SIG-M5 treated with dmso at 0.1 percent for 504 hours (cell line): ENCODE measurements around the gene CLMN.

ENCODE experiments used
- DNase-seq: peaks from one replicate; lab custom pipeline; 2025; ENCODE audit not compliant: unreplicated experiment; lab: John Stamatoyannopoulos, UW

CLMN gene

DNA sequence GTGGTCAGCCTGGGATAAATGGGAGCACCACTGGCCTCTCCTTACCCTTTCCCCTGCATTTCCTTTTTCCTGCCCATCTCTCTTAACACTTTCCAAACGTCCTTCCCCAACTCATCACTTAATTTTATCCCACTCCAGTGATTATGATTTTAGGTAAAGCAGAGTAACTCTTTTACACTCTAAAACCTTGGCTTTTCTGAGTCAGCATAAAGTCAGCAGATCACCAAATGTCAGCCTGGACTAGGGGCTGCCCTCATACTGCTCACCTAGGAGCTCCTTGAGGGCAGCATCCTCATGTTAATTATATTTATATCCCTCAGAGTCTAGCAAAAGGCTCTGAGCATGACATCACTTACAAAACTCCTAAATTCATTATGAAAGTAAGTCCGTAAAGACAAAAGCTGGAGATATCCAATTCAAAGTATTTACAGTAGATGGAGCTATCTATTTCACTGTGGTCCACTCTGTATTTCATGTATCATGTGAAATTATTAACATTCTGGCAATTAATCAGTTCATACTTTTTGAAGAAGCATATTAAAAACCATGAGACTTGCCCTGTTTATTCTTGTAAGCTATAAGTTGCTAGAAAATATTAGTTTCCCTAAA lies 145.4 kb downstream of the CLMN start:
- no peak for DNase-seq

DNA sequence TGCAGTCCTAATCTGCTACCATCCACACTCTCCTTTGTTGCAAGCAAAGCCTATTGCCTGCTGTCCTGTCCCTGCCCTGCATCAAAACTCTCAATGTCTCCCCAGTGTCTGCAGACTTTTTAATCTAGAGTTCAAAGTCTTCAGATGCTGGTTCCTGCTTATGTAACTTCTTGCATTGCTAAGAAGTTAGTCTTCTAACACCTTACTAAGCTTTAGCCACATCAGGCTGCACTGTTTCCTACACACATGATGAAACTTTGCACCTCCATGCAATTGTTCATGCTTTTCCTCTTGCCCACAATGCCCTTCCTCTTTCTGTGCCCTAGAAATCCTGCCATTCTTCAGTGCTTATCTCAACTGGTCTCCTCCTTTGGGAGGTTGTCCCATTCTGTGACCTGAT lies 146.2 kb downstream of the CLMN start:
- no peak for DNase-seq

DNA sequence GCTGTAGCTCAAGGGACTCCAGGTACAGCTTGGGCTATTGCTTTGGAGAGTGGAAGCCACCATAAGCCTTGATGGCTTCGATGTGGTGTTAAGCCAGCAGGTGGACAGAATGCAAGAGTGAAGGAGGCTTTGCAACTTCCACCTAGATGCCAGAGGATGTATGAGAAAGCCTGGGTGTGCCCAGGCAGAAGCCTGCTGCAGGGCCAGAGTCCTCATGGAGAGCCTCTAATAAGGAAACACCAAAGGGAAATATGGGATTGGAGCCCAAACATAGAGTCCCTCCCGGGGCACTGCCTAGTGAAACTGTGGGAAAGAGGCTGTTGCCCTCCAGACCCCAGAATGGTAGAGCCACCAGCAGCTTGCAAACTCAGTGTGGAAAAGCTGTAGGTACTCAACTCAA lies 152.5 kb downstream of the CLMN start:
- DNase-seq: no peak

DNA sequence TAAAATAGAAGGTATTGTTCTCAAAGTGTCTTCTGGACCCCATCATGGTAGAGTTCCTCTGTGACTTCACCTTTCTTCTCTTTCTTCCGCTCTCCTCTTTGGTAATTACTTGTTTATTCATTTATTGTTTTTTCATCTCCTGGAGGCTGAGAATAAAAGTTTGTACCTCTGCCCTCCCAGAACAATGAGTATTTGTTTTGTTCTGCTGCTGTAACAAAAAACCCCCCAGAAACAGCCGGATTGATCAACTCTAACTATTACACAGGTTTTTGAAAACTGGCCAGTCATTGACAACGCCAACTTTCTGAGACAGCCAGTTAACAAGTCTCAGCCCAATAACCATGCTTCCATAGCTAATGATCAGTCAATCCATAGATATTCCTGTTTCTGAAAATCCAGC lies 154.2 kb downstream of the CLMN start:
- no peak for DNase-seq

DNA sequence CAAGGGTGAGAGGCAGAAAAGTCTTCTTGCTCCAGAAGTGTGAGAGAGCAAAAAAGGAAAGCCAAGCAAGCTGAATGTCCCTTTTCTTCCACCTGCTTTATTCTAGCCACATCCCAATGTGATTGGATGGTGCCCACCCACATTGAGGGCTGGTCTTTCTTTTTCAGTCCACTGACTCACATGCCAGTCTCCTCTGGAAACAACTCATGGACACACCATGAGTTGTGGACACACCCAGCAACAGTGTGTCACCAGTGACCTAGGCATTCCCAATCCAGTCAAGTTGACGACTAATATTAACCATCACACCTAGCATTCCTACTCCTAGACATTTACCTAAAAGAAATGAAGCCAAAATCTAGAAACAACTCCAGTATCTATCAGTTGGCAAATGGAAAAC lies 155.2 kb downstream of the CLMN start:
- no peak for DNase-seq

DNA sequence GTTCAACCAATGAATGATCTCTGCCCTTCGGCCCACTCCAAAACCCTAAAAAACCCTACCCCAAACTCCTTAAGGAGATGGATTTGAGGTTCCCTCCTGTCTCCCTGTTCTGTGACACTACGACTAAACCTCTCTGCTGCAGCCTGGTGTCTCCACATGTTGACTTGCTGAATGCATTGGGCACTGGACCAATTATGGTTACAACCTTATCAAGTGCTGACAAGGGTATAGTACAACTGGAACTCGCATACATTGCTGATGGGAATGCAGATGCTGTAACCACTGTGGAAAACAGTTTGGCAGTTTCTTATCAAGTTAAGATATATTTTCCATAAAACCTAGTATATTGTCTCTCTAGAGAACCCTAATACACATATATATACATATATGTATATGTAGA lies 156.0 kb downstream of the CLMN start:
- no peak for DNase-seq

DNA sequence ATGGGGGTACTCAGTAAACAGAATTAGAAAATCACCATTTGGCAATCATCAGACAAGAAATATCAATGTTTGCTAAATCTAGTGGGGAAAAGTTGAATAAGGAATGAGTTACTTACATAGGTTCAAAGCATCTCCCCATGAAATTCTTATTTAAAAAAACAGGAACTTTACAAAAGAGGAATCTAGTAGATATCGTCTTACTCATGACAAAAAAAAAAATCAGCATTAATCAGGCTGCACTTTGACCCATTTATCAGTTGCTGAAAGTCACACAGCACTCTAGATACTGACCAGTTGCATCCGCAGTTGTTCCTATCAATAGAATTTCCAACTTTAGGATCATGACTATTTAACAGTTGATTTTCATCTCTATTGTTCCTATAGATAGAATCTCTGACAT lies 156.6 kb downstream of the CLMN start:
- DNase-seq: no peak

DNA sequence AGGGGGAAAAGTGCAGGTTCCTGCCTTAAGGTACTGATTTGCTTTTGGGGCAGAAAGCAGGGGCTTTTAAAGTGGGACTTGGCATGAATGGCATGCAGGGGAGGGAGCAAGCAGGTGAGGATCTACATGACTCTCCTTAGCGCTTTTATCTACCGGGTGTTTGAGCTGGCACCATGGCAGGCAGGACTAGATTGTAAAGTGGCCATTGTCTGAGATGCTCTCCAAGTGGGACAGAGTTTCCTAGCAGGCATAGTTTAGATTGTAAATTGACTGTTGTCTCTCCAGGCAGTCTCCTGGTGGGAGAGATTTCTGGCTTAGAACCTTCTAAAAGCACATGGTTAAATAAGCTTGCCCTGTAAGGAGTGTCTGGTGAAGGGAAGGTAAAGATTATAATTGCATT lies 157.1 kb downstream of the CLMN start:
- no peak for DNase-seq

DNA sequence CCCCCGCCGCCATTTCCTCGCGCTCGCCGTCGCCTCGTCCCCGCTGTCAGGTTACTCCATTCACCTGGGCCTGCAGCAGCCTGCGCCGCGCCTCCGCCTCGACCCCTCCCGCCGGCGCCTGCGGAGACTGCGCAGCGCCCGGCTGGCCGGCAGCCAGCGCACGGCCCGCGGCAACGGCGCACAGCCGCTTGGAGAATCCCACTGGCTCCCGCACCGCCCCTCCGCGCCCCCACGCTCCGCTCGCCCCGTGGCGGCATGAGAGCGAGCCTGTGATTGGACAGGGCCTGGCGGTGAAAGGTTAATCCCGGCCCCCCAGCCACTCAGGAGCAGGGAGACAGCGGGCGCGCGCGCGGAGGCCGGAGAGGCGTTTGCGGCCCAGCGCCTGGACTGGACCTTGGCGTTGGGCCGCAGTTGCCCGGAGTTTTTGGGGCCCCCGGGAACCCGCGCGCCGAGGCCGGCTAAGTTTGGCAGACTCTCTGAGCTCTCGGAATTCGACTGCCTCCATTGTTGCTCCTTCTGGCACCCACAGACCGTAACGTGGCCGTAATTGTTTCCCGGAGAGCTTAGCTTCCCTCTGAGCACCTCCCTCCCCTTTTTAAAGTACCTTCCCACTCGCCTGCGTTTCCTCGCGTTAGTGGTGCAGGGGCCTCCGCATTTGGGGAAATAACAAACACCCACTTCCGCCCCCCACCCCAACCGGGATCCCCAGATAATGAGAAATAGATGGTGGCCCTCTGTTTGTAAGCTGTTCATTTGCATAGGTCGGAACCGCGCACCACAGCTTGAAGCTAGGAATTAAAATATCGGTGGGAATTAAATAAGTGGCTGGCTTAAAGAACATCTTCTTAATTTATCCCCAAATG lies 162.2 kb downstream of the CLMN start, which contains the start of gene DICER1:
Gene DICER1, minus strand, starts transcription at position 203 of the 863 bp plus-strand sequence. CDS start 24,071 bp downstream, outside the sequence.
- DNase-seq: peak; percentile 80

DNA sequence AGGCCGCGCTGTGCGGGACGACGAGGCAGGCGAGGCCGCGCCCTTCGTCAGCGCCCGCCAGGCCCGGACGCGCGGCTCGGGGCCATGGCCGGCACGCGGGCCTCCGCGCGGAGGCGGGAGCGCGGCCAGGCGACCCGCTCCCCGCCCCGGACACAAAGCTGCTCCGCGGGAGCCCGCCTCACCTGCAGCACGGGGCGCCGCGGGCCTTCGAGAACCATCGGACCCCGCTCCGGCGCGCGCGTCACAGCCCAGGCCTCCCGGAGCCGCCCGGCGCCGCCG lies 162.7 kb downstream of the CLMN start:
- no peak for DNase-seq

DNA sequence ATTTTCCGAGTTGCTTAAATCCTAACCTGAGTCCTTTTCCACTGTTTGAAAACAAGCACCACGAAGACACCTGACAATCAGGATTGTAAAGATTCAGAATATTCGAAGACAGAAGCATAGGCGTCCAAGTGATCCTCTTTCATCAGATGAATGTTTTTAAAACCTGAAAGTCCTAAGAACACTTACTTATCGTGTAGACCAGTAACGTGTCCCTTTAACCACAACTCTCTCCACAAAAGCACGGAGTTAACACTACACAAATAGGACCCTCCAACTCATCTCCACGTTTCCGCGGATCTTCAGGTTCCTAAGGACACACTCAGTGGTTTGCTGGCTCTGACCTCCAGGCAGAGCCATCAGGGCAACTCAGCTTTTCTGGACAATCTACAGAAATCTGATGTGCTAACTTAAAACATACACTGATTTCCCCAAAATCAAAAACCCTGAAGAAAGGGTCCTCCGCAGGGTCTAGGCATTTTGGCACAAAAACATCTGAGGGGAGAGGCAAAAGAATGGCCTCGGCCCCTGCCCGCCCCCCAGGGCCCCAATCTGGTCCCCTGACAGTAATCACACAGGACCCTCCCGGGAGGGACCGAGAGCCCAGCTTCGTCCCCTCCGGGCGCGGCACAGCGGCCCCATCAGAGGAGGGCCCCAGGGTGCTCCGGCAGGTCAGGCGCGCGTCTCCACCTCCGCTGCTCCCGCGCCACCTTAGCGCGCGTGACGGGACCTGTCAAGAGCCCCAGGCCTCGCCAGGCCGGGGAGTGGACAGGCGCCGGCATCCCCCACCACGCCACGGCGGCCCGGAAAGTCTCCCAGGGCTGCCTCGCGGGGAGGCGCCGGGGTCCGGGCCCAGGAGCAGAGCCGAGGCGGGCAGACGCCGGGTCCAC lies 163.3 kb downstream of the CLMN start:
- no peak for DNase-seq

DNA sequence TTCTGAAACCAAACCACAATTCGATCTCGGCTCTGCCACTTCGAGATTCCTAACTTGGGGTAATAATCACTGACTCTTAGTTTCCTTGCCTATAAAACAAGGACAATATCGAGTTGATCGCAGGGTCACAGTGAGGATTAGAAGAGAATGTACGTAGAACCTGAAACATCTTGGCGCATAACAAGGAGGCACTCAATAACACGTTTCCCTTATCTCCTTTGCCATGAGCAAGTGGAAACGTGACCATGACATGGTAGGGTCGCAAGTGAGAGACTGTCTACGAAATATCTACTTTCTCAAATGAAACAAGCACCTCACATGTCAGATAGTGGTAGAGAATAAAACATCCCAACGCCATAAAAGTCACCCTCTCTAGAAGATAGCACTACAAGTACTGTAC lies 164.7 kb downstream of the CLMN start:
- no peak for DNase-seq

DNA sequence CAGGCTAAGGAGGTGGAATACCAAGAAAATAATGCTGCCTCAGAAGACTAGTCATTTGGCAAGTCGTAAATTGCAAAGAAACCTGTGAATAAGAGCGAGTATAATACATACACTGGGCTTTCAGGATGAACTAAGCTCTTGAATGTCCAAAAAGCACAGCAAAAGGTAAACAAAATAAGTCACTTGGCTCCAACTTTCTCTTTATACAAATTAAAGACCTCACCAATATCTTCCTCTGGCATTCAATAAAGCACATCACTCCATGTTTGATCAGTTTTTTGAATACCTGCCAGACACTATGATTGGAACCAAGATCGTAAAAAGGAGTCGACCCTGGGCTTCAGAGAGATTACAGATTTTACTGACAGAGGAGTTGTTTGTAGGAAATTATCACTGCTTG lies 165.8 kb downstream of the CLMN start:
- DNase-seq: no peak

DNA sequence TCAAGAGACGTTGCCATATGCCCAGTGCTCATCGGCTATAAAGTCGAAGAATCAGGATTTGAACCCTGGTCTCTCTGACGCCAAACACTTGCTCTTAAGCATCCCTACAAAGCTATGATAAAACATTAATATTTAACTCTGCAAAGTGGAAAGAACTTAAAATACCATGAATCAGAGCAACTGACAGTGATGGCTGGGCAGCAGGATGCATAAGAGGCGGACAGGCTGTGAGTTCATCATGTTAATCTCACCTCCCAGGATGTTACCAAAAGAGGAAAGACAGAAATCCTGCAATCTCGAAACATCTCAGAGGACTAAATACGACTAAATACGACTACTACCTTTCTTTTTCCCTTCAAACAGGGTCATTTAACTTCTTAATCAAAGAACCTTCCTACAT lies 168.1 kb downstream of the CLMN start:
- DNase-seq: no peak

DNA sequence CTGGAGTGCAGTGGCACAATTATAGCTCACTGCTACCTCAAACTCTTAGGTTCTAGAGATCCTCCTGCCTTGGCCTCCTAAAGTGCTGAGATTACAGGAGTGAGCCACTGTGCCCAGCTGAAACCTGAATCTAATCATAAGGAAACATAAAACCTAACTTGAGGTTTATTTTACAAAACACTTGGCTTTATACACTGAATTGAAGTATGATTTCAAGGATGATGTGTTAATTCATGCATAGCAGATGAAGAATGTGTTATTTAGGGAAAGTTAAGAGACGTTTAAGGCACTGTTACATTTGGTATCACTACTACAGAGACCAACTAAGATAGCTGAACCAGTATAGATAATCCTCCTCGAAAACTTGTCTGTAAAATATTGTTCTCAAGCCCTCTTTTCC lies 168.8 kb downstream of the CLMN start:
- DNase-seq: no peak

DNA sequence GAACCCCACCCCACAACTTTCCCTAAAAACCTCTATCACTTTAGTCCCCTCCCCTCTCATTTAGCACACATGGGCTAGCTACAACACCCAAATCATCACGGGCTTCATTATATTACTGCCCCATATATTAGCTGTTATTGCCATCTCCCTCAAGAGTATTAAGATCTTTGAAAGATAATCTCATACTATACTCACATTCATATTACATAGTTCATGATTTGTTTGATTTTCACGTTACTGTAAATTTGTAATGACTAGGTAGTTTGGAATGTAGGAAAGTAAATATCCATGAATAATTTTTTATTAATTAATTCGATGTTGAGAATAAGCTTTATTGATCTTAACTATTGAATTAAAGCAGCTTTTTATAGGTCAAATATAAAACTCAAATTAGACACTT lies 170.3 kb downstream of the CLMN start:
- no peak for DNase-seq

DNA sequence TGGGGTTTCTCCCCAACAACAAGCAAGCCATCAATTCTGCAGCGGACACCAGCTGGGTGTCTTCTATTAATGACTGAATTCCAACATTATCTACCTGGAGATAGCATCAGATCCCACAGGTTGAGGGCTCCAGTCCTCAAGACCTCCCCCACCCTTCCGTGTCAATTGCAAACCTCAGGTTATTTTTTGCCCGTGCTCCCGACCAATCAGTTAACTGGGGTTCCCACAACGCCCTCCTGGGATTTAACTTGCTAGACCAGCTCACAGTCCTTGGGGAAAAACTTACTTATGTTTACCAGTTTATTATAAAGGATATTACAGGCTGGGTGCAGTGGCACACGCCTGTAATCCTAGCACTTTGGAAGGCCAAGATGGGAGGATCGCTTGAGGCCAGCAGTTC lies 172.1 kb downstream of the CLMN start:
- DNase-seq: no peak

DNA sequence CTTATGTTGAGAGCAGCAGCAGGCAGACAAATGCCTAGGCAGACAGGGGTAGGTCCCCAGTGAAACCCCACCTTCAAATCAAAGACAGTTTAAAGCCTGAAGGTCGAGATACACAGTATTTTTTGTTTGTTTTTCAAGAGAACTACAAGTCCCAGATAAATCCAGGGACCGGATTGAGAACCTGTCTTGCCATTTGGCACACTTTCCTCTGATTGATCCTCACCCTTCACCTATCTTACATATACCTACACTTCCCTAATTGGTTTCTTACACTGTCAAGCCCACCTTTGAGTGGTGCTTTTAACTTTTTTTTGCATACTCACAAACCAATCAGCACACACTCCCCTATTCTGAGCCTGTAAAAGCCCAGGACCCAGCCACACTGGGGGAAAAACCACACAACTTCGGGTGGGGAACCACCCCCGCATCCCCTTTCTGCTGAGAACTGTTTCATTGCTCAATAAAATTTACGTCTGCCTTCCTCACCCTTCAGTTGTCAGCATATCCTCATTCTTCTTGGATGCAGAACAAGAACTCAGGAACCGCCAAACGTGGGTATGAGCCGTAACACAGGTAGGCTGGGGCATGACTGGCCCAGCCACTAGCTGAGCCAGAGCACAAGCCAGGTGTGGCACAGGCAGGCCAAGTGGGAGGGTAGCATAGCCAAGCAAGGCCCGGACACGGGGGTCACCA lies 173.5 kb downstream of the CLMN start:
- no peak for DNase-seq

DNA sequence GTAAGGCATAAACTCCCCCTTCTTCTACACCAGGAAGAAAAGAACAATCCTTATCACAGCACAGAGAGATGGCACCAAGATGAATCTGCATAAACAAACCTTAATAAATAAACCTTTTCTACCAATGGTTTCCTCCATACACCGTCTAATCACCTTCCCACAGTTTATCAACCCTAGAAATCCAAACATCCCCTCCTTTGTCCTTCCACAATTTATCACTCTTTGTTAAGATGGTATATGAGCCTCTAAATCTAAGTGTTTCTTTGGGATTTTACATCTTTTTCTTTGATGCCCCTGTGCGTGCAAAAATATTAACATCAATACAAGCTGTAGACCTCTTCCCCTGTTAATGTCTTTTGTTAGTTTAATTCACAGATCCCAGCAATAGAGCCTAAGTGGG lies 174.9 kb downstream of the CLMN start:
- DNase-seq: no peak

DNA sequence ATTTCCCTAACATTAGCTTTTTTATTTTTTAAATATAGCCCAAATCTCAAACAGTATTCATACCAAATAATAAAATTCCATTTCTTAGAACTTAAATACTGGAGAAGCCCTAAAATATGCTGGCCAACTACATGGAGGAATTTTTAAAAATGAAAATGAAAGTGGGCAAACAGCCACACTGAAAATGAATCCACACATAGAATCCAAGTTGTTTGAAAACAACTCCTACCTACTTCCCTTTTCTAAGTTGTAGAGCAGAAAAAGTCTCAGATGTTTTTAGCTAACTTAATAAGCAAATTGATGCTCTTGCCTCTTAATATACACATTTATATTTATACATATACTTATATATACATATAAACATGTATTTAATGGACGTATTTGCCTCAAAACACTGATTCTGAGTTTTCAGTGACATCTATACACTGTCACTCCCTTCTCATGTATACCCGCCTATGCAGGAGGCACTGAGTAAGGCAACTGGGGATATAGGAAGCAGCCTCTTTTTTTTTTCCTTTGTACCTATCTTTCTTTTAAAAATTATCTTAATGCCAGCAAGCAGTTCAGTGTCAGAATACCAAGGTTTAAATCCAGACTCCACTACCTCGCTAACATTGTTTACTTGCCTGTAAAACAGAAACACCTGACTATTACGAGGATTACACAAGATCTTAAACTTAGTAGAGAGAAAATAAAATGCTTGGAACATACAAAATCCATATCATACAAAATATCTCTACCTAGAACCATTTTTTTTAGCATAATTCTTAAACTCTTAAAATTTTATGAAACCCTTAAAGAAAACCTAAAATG lies 175.7 kb downstream of the CLMN start:
- DNase-seq: peak; percentile 19

DNA sequence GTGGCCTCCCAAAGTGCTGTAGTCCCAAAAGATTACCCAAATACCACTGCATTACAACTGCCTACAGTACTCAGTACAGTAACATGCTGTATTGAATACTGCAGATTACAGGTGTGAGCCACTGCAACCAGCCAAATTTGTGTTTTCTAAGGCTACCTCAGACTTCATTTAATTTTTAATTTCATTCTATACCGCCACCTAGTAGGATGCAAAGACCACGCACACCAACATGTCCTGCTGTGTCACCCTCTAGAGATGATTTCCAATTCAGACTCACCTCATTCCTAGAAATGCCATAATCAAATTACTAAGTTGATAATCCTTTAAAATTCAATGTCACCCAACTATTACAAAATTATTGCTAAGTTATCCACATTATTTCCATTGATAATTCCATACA lies 177.5 kb downstream of the CLMN start:
- no peak for DNase-seq
